ENCODE results near the gene PRICKLE4. TPM values are rescaled to one million over a fixed set of nuclear protein-coding genes. Genes with fewer than 3 reads are reported as not detected.

Gene PRICKLE4
- total and polyA plus RNA-seq, 2 of the 13 experiments (the other 11 are each of a cell fraction or from before 2014, with no cell fraction given) = 0.92 to 1.2 TPM

- TF ChIP-seq SIX1 (CRISPR knock-in tag; IDR thresholded peaks at IDR 0.05; ENCODE audit: borderline replicate concordance) = no peak
- TF ChIP-seq GTF3A (CRISPR knock-in tag; conservative IDR thresholded peaks at IDR 0.05) = 0 out of 2 replicates have a peak, but pooled peaks have one; percentile 59
- TF ChIP-seq THYN1 (CRISPR knock-in tag; IDR thresholded peaks at IDR 0.05; ENCODE audit: borderline replicate concordance, low read depth) = no peak
- no peak for TF ChIP-seq DMTF1 (CRISPR knock-in tag; IDR thresholded peaks at IDR 0.05)
- no peak for TF ChIP-seq ZNF441 (CRISPR knock-in tag; IDR thresholded peaks at IDR 0.05; ENCODE audit: borderline replicate concordance)
- no peak for TF ChIP-seq ZNF34 (CRISPR knock-in tag; IDR thresholded peaks at IDR 0.05; ENCODE audit: borderline replicate concordance)
- TF ChIP-seq MAF1 (CRISPR knock-in tag; IDR thresholded peaks at IDR 0.05; ENCODE audit: borderline replicate concordance) = no peak
- no peak for TF ChIP-seq HNRNPL (IDR thresholded peaks at IDR 0.05; ENCODE audit: low read depth, low read length)
- TF ChIP-seq ZNF670 (CRISPR knock-in tag; IDR thresholded peaks at IDR 0.05; ENCODE audit: borderline replicate concordance) = no peak
- TF ChIP-seq ZNF749 (CRISPR knock-in tag; IDR thresholded peaks at IDR 0.05; ENCODE audit: borderline replicate concordance) = no peak
- TF ChIP-seq ZNF530 (CRISPR knock-in tag; IDR thresholded peaks at IDR 0.05; ENCODE audit: low read depth) = no peak
- TF ChIP-seq, protein P1, sequence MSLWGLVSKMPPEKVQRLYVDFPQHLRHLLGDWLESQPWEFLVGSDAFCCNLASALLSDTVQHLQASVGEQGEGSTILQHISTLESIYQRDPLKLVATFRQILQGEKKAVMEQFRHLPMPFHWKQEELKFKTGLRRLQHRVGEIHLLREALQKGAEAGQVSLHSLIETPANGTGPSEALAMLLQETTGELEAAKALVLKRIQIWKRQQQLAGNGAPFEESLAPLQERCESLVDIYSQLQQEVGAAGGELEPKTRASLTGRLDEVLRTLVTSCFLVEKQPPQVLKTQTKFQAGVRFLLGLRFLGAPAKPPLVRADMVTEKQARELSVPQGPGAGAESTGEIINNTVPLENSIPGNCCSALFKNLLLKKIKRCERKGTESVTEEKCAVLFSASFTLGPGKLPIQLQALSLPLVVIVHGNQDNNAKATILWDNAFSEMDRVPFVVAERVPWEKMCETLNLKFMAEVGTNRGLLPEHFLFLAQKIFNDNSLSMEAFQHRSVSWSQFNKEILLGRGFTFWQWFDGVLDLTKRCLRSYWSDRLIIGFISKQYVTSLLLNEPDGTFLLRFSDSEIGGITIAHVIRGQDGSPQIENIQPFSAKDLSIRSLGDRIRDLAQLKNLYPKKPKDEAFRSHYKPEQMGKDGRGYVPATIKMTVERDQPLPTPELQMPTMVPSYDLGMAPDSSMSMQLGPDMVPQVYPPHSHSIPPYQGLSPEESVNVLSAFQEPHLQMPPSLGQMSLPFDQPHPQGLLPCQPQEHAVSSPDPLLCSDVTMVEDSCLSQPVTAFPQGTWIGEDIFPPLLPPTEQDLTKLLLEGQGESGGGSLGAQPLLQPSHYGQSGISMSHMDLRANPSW (CRISPR knock-in tag; IDR thresholded peaks at IDR 0.05; ENCODE audit: borderline replicate concordance) = no peak
- TF ChIP-seq ZBTB43 (CRISPR knock-in tag; conservative IDR thresholded peaks at IDR 0.05) = no peak
- 0 out of 2 replicates have a peak, but pooled peaks have one; percentile 8 for TF ChIP-seq DMAP1 (CRISPR knock-in tag; IDR thresholded peaks at IDR 0.05)
- no peak for TF ChIP-seq TCF7L2 (IDR thresholded peaks at IDR 0.05; ENCODE audit: low read depth, low read length)
- TF ChIP-seq ZNF703 (CRISPR knock-in tag; IDR thresholded peaks at IDR 0.05; ENCODE audit: borderline replicate concordance) = no peak
- TF ChIP-seq MED8 (CRISPR knock-in tag; IDR thresholded peaks at IDR 0.05; ENCODE audit: insufficient replicate concordance) = no peak
- TF ChIP-seq SRSF4 (IDR thresholded peaks at IDR 0.05; ENCODE audit: low read depth, low read length, poor library complexity, severe bottlenecking) = no peak
- TF ChIP-seq KLF6 (CRISPR knock-in tag; IDR thresholded peaks at IDR 0.05) = no peak
- TF ChIP-seq REPIN1 (CRISPR knock-in tag; IDR thresholded peaks at IDR 0.05; ENCODE audit: borderline replicate concordance, low read depth) = no peak
- TF ChIP-seq GATA4 (IDR thresholded peaks at IDR 0.05; ENCODE audit: borderline replicate concordance, low read depth) = 0 out of 2 replicates have a peak, but pooled peaks have one; percentile 19
- no peak for TF ChIP-seq ZNF766 (CRISPR knock-in tag; IDR thresholded peaks at IDR 0.05; ENCODE audit: borderline replicate concordance)
- TF ChIP-seq IKZF1 (IDR thresholded peaks at IDR 0.05) = no peak
- no peak for TF ChIP-seq KMT2B (CRISPR knock-in tag; IDR thresholded peaks at IDR 0.05)
- no peak for TF ChIP-seq ZNF672 (CRISPR knock-in tag; IDR thresholded peaks at IDR 0.05)
- no peak for TF ChIP-seq ZSCAN30 (CRISPR knock-in tag; IDR thresholded peaks at IDR 0.05)
Measured at GRCh38 chr6:41769376-41769775, 11.2 kb upstream of the PRICKLE4 start (continued).

Measured in HepG2 (cell line).